Spleen (tissue), 11 donors: ENCODE data around the gene FBH1. TPM values are rescaled to one million over a fixed set of nuclear protein-coding genes. Genes with fewer than 3 reads are reported as not detected.

Experiments
- DNase-seq: peaks from one replicate; pipeline ENCODE4 v3.0.0-alpha.2; 2020
- H3K27ac ChIP-seq, 8 donors: fragments of 200-600 bp; sonication (generic) in 7 of 8; 1 replicate in 4 of 8; 2 replicates in 4 of 8; pipeline versions ENCODE4 v1.5.0 to v1.8.0; 2016 to 2021; ENCODE audit warnings: inconsistent platforms in 4 of 8, mild to moderate bottlenecking in 4 of 8, moderate library complexity in 1 of 8
- H3K27me3 ChIP-seq, 7 donors: fragments of 200-600 bp; sonication (generic) in 6 of 7; replicated peaks in 1 of 7; 1 replicate in 4 of 7; 2 replicates in 3 of 7; pipeline versions ENCODE4 v1.5.0 to v1.8.0; 2016 to 2021; ENCODE audit warnings: inconsistent platforms in 3 of 7, mild to moderate bottlenecking in 1 of 7
- H3K36me3 ChIP-seq, 6 donors: fragments of 200-600 bp; sonication (generic) in 5 of 6; 1 replicate in 4 of 6; 2 replicates in 2 of 6; pipeline versions ENCODE4 v1.5.0 to v1.8.0; 2016 to 2021; ENCODE audit warnings: inconsistent platforms in 2 of 6
- H3K4me1 ChIP-seq, 6 donors: fragments of 200-600 bp; sonication (generic) in 5 of 6; 1 replicate in 3 of 6; 2 replicates in 3 of 6; pipeline versions ENCODE4 v1.5.0 to v1.8.0; 2016 to 2021; ENCODE audit warnings: inconsistent platforms in 3 of 6
- H3K4me3 ChIP-seq, 8 donors: fragments of 200-600 bp; sonication (generic) in 7 of 8; 1 replicate in 4 of 8; 2 replicates in 4 of 8; pipeline versions ENCODE4 v1.5.0 to v1.8.0; 2016 to 2021; ENCODE audit warnings: inconsistent platforms in 4 of 8, mild to moderate bottlenecking in 4 of 8, moderate library complexity in 2 of 8
- H3K9me3 ChIP-seq, 8 donors: fragments of 200-600 bp; sonication (generic) in 7 of 8; 1 replicate in 4 of 8; 2 replicates in 4 of 8; pipeline versions ENCODE4 v1.5.0 to v1.8.0; 2016 to 2021; ENCODE audit warnings: inconsistent platforms in 4 of 8
- POLR2A ChIP-seq, 3 donors: fragments of 450-650 bp; IDR thresholded peaks; one replicate each; pipeline ENCODE4 v1.5.1; 2017; ENCODE audit warnings: antibody characterized with exemption in 3 of 3, mild to moderate bottlenecking in 1 of 3
- POLR2AphosphoS5 ChIP-seq, 3 donors: sonication (generic); formaldehyde crosslinking; IDR thresholded peaks; one replicate each; pipeline ENCODE4 v1.5.1; 2017; ENCODE audit warnings: antibody characterized with exemption in 3 of 3
- WGBS, 5 donors: extraction: QIAGEN DNeasy Blood & Tissue Kit in 3 of 5; methylation state at CpG; one replicate each; pipeline versions ENCODE4 v1.1.5 to v1.1.7; 2013 to 2018; 5-methylcytosine and 5-hydroxymethylcytosine counted together
- intact Hi-C: fragments of 100-400 bp; cut with DNase I; formaldehyde crosslinking; loops from one replicate; pipeline ENCODE4 v1.15.0; 2023; ENCODE audit warnings: low total_unique reads
- polyA plus RNA-seq, 3 donors: library from polyadenylated mRNA; stranded (reverse); fragments of 200-250 nt; gene quantifications; one replicate each; pipeline ENCODE4 v1.2.1, GENCODE V29; 2013
- total RNA-seq, 7 donors: library from RNA; depleted of rRNA in 3 of 7; stranded (reverse); fragments of >200 nt in 3 of 7; fragmentation: NEBNext Ultra II Directional in 4 of 7; extraction: Animal tissue kit (Norgen Biotek cat#: 25700) in 4 of 7; gene quantifications; one replicate each; pipeline versions ENCODE4 v1.1.0 to v1.2.1, GENCODE V29; 2016 to 2021
- TF ChIP-seq, protein P1 (sequence below), 11 experiments: fragments of 200-600 bp in 7 of 11; fragments of 450-650 bp in 4 of 11; sonication (generic) in 4 of 11; IDR thresholded peaks in 8 of 11; conservative IDR thresholded peaks in 3 of 11; 1 replicate in 7 of 11; 2 replicates in 4 of 11; pipeline versions ENCODE4 v1.4.0 to v1.8.0; 2016 to 2021; ENCODE audit warnings: antibody characterized with exemption in 11 of 11, inconsistent platforms in 4 of 11, mild to moderate bottlenecking in 1 of 11
- donor health status: healthy with polysubstance abuse.
- donor health status: DM: no; HTN: no; CAD: no; lungs with moderate emphysema.
- donor health status: DM: no; HTN: no; CAD: no.
- donor health status: Bipolar disorder and iron deficiency.
- donor health status: healthy.
- donor health status: DM: no; HTN: no; CAD: no.
- donor health status: DM: yes; HTN: yes; CAD: no.

FBH1 gene
- total and polyA plus RNA-seq, 10 donors = 33.4 to 118 (median 103) TPM

DNA sequence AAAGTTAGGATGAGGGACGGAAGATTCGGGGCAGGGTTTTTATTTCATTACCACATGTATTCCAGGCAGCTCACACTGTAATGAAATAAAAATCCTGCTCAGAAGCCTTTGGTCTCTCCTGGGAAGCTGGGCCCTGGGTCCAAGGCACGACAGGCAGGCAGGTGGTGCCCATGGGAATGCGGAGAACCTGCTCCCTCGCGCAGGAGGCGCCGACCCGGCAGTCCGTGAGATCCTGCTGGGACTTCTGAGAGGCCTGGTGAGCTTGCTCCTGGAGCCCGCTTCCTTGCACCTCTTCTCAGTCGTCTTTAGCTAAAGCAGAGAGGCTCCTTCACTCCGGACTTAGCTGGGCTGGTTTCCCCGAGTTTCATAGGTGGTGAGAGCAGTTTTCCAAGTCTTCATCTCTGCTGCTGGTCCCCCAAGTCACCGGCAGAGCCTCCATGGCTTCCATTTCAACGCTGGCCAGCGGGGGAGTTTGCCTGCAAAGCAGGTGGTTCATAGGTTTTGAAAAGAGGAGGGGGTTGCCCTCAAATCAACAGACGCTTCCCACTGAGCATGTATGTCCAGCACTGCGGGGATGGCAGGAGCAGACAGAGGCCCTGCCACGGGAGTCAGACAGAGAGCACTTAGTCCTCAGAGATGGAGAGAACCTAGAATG is 62.8 kb downstream of the FBH1 start:
- no peak overlapping the region for H3K4me3 ChIP-seq
- H3K27me3 ChIP-seq = no peaks in the 10 kb centered on the region

DNA sequence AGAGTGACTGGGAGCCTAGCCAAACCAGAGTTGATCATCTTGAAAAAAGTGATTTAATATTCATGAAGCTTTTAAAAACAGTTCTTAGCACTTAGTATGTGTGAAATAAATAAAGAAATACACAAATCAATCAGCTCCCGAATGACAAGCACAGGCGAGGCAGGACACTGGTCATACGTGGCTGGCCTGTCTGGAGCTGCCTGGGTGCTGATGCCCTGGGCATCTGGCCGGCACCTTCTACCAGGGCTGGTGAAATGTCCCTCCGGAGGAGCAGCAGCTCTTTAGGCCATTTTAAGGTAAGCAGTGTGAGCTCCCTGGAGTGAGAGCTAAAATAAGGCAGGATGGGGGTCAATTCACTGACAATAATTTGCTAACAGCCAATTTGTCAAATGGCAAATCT is 63.6 kb downstream of the FBH1 start:
- Histone ChIP-seq H3K27me3 (no peaks in the 10 kb centered on the region), H3K27ac (no peak overlapping the region), H3K9me3 (no peaks in the 10 kb centered on the region), H3K4me1 (peaks cover 0 to 28% (median 21%) of the 10 kb centered on the region in 6 donors), H3K4me3 (no peak overlapping the region), H3K36me3 (peaks cover 0 to 75% (median 23%) of the 10 kb centered on the region in 6 donors)
- 89 to 96% (median 94%) methylated on average over 5 of the region's 5 CpGs for WGBS, 5 donors
- TF ChIP-seq POLR2A (IDR thresholded peaks at IDR 0.05) (no peak), POLR2AphosphoS5 (IDR thresholded peaks at IDR 0.05) (no peak)
- TF ChIP-seq, protein P1, sequence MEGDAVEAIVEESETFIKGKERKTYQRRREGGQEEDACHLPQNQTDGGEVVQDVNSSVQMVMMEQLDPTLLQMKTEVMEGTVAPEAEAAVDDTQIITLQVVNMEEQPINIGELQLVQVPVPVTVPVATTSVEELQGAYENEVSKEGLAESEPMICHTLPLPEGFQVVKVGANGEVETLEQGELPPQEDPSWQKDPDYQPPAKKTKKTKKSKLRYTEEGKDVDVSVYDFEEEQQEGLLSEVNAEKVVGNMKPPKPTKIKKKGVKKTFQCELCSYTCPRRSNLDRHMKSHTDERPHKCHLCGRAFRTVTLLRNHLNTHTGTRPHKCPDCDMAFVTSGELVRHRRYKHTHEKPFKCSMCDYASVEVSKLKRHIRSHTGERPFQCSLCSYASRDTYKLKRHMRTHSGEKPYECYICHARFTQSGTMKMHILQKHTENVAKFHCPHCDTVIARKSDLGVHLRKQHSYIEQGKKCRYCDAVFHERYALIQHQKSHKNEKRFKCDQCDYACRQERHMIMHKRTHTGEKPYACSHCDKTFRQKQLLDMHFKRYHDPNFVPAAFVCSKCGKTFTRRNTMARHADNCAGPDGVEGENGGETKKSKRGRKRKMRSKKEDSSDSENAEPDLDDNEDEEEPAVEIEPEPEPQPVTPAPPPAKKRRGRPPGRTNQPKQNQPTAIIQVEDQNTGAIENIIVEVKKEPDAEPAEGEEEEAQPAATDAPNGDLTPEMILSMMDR (IDR thresholded peaks at IDR 0.05 in 8 of 11, conservative IDR thresholded peaks at IDR 0.05 in 3 of 11) = no peak
- DNase-seq = peak; percentile 47
- intact Hi-C loops = no loop called here

More for the DNA sequence above, 62.8 kb downstream of the FBH1 start:
- Histone ChIP-seq H3K27ac (no peak overlapping the region), H3K4me1 (peaks cover 0 to 28% (median 21%) of the 10 kb centered on the region in 6 donors), H3K9me3 (no peaks in the 10 kb centered on the region), H3K36me3 (peaks cover 0 to 67% (median 23%) of the 10 kb centered on the region in 6 donors)
- intact Hi-C loops = no loop called here
- no peak for TF ChIP-seq POLR2A (IDR thresholded peaks at IDR 0.05)
- TF ChIP-seq POLR2AphosphoS5 (IDR thresholded peaks at IDR 0.05) = no peak
- TF ChIP-seq, protein P1 (IDR thresholded peaks at IDR 0.05 in 8 of 11, conservative IDR thresholded peaks at IDR 0.05 in 3 of 11) = no peak
- peak; percentile 56 for DNase-seq
- 86 to 94% (median 92%) methylated on average over 15 to 20 of the region's 20 CpGs for WGBS, 5 donors

DNA sequence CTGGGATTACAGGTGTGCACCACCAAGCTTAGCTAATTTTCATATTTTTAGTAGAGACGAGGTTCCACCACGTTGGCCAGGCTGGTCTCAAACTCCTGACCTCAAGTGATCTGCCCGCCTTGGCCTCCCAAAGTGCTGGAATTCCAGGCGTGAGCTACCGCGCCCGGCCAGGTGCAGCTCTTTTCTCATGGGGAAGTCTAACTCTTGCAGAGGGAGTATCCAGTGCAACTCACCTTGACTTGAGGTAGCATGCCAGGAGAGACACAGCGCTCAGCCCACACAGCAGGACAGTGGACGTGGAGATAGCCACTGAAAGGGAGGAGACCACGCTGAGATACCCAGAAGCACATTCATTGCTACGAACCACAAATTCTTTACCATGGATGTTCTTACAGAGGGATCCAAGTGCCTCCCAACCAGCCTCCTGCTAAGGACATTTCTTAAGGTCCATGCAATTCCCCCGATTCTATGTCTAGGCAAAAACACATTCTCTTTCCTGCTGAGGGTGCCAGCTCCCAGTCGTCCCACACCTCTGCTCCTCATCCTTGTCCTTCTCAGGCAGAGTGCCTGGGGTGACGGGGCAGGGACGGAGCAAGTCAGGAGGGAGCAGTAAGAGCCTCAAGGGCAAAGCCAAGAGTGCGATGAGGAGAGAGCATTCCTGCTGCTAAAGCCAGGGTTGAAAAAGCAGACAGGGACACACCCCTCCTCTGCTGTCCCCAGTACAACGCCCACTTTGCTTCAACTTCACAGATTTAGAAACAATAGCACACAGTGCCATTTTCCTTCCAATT is 66.3 kb downstream of the FBH1 start:
- no peaks in the 10 kb centered on the region for H3K9me3 ChIP-seq
- TF ChIP-seq POLR2A (IDR thresholded peaks at IDR 0.05) = no peak
- TF ChIP-seq, protein P1 (IDR thresholded peaks at IDR 0.05 in 8 of 11, conservative IDR thresholded peaks at IDR 0.05 in 3 of 11) = no peak
- no peak for TF ChIP-seq POLR2AphosphoS5 (IDR thresholded peaks at IDR 0.05)
- peaks cover 0 to 2% (median 0%) of the 10 kb centered on the region in 6 donors for H3K4me1 ChIP-seq
- 93 to 98% (median 96%) methylated on average over 15 to 17 of the region's 17 CpGs for WGBS, 5 donors
- peaks cover 0 to 100% (median 38%) of the 10 kb centered on the region in 6 donors for H3K36me3 ChIP-seq
- no peak overlapping the region for H3K27ac ChIP-seq
- intact Hi-C loops = no loop called here
- H3K27me3 ChIP-seq = no peaks in the 10 kb centered on the region
- no peak overlapping the region for H3K4me3 ChIP-seq
- DNase-seq = peak; percentile 42

DNA sequence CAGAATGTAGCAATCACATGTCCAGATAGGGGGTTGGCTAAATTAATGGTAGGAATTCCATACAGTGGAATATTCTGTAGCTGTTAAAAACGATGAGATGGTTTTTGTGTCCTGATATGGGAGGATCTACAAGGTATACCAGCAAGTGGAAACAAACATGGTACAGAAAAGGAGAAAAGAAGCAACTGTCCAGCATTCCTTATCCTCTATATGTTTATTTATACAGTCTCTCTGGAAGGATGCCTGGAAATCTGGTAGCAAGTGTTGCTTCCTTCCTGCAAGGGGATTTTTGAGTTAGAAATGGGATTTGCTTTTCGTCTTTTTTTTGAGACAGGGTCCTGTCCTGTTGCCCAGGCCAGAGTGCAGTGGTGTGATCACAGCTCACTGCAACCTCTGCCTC is 68.0 kb downstream of the FBH1 start:
- DNase-seq = no peak
- no peaks in the 10 kb centered on the region for H3K4me1 ChIP-seq
- 66 to 90% (median 73%) methylated on average over 2 of the region's 2 CpGs for WGBS, 5 donors
- H3K27me3 ChIP-seq = no peaks in the 10 kb centered on the region
- TF ChIP-seq, protein P1 (IDR thresholded peaks at IDR 0.05 in 8 of 11, conservative IDR thresholded peaks at IDR 0.05 in 3 of 11) = no peak
- TF ChIP-seq POLR2A (IDR thresholded peaks at IDR 0.05) = no peak
- no peak for TF ChIP-seq POLR2AphosphoS5 (IDR thresholded peaks at IDR 0.05)
- no peaks in the 10 kb centered on the region for H3K9me3 ChIP-seq
- H3K27ac ChIP-seq = no peak overlapping the region
- no peak overlapping the region for H3K4me3 ChIP-seq
- H3K36me3 ChIP-seq = peaks cover 0 to 100% (median 39%) of the 10 kb centered on the region in 6 donors
- intact Hi-C loops = no loop called here
